IMR-90 (cell line): ENCODE measurements around the gene CTSO.

Experiments
- BHLHE40 ChIP-seq: fragments of 150-350 bp; IDR thresholded peaks from 2 replicates; pipeline ENCODE4 v1.6.1; 2016; ENCODE audit warnings: mild to moderate bottlenecking, low read depth, low read length
- CEBPB ChIP-seq: IDR thresholded peaks from 2 replicates; pipeline ENCODE4 v1.6.1; 2012; ENCODE audit warnings: low read depth, low read length, improper control_type of control experiment
- CHD1 ChIP-seq: IDR thresholded peaks from 2 replicates; pipeline ENCODE4 v1.6.1; 2012; ENCODE audit warnings: low read depth, low read length, improper control_type of control experiment
- MAZ ChIP-seq: IDR thresholded peaks from 2 replicates; pipeline ENCODE4 v1.6.1; 2012; ENCODE audit warnings: low read depth, mild to moderate bottlenecking, low read length, improper control_type of control experiment, moderate library complexity, borderline replicate concordance
- MXI1 ChIP-seq: IDR thresholded peaks from 2 replicates; pipeline ENCODE4 v1.6.1; 2012; ENCODE audit warnings: low read depth, mild to moderate bottlenecking, low read length, moderate library complexity, borderline replicate concordance
- POLR2A ChIP-seq: IDR thresholded peaks from 2 replicates; pipeline ENCODE4 v1.6.1; 2012; ENCODE audit warnings: mild to moderate bottlenecking, low read depth, low read length
- RAD21 ChIP-seq: IDR thresholded peaks from 2 replicates; pipeline ENCODE4 v1.6.1; 2012; ENCODE audit warnings: low read length, improper control_type of control experiment
- RCOR1 ChIP-seq: IDR thresholded peaks from 2 replicates; pipeline ENCODE4 v1.6.1; 2012; ENCODE audit warnings: mild to moderate bottlenecking, low read length, improper control_type of control experiment; ENCODE audit not compliant: insufficient replicate concordance
- RFX5 ChIP-seq: IDR thresholded peaks from 2 replicates; pipeline ENCODE4 v1.8.0; 2012; ENCODE audit warnings: low read depth, mild to moderate bottlenecking, low read length, moderate library complexity
- TF ChIP-seq, protein P1 (sequence below): conservative IDR thresholded peaks from 2 replicates; pipeline ENCODE4 v1.5.1; 2012; ENCODE audit warnings: mild to moderate bottlenecking, low read depth, low read length, improper control_type of control experiment
- TF ChIP-seq, protein P2 (sequence below): fragments of 150-350 bp; IDR thresholded peaks from 2 replicates; pipeline ENCODE4 v1.6.1; 2017; ENCODE audit warnings: mild to moderate bottlenecking, antibody characterized with exemption, low read length, low read depth

DNA sequence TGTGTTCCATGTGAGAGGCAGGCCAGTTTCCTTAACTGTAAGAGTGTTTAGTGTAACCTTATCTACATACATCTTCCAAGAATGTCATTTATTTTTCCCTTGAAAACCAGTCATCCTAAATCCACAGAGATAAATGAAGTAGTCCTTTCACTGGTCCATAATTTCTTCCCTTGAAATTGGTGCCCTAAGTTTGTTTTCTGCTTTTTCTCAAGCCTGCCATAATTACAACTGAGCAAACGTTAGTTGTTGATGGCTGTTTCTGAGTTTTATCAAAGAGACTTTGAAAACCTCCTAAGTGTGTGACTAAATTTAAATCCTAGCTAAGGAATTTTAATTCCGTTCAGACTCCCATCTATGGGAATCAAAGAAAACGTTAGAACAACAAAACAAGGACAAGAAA, 53.8 kb downstream of the CTSO start:
- TF ChIP-seq, protein P1, sequence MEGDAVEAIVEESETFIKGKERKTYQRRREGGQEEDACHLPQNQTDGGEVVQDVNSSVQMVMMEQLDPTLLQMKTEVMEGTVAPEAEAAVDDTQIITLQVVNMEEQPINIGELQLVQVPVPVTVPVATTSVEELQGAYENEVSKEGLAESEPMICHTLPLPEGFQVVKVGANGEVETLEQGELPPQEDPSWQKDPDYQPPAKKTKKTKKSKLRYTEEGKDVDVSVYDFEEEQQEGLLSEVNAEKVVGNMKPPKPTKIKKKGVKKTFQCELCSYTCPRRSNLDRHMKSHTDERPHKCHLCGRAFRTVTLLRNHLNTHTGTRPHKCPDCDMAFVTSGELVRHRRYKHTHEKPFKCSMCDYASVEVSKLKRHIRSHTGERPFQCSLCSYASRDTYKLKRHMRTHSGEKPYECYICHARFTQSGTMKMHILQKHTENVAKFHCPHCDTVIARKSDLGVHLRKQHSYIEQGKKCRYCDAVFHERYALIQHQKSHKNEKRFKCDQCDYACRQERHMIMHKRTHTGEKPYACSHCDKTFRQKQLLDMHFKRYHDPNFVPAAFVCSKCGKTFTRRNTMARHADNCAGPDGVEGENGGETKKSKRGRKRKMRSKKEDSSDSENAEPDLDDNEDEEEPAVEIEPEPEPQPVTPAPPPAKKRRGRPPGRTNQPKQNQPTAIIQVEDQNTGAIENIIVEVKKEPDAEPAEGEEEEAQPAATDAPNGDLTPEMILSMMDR, result no peak
- TF ChIP-seq RFX5, result no peak
- TF ChIP-seq POLR2A, result no peak
- TF ChIP-seq RAD21, result no peak
- no peak for TF ChIP-seq BHLHE40
- TF ChIP-seq CEBPB, result no peak
- TF ChIP-seq, protein P2, sequence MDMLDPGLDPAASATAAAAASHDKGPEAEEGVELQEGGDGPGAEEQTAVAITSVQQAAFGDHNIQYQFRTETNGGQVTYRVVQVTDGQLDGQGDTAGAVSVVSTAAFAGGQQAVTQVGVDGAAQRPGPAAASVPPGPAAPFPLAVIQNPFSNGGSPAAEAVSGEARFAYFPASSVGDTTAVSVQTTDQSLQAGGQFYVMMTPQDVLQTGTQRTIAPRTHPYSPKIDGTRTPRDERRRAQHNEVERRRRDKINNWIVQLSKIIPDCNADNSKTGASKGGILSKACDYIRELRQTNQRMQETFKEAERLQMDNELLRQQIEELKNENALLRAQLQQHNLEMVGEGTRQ, result no peak
- no peak for TF ChIP-seq RCOR1
- no peak for TF ChIP-seq MAZ
- no peak for TF ChIP-seq CHD1
- TF ChIP-seq MXI1, result no peak
